DMS53 treated with DMSO at 0.1 percent for 48 hours (cell line): ENCODE measurements around the gene LBP.
"Not testable (repeated sequence)": the region's sequence is repeated elsewhere in the genome, so short reads cannot be mapped to it uniquely, and the experiment has no call there.

Experiments used
- DNase-seq: peaks from one replicate; lab custom pipeline; 2025; ENCODE audit not compliant: unreplicated experiment; lab: John Stamatoyannopoulos, UW

Gene LBP

GRCh38 chr20:38393259-38393658 lies 47.0 kb downstream of the LBP start:
- no peak for DNase-seq

DNA sequence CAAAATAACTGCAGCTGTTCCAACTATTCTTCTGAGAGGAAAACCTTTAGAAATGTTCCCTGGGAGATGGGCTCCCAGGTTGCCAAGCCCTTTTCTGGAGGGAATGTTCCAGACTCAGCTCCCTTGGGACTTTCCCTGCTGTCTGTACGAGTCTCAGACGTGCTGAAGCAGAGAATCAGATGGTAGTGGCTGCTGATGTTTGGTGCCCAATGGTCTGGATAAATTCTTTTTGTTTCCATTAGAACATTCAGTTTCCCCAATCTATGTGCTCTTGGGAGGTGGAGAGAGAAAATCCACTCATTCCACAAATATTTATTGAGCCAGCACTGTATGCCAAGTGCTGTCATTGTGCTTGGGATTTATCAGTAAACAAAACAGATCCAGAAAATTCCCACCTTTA lies 48.9 kb downstream of the LBP start:
- DNase-seq: no peak

DNA sequence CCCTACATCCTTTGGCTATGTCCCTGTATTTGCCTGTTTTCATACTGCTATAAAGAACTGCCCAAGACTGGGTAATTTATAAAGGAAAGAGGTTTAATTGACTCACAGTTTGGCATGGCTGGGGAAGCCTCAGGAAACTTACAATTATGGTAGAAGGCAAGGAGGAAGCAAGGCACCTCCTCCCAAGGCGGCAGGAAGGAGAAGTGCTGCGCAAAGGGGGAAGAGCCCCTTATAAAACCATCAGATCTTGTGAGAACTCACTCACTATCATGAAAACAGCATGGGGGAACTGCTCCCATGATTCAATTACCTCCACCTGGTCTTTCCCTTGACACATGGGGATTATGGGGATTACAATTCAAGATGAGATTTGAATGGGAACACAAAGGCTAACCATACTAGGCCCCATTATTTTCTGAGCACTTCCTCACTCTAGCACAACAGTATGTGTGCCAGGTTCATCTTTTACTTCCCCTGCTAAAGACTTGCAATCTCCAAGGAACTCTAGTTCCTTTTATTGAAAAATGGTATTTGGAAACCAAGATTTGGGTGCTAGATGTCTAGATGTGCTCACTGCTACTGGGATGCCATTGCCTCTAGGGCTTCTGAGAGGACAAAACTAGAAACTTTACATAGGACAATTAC lies 49.6 kb downstream of the LBP start:
- not testable (repeated sequence) for DNase-seq

- DNase-seq: no peak
Observed at GRCh38 chr20:38402089-38402488, 55.8 kb downstream of the LBP start.

DNA sequence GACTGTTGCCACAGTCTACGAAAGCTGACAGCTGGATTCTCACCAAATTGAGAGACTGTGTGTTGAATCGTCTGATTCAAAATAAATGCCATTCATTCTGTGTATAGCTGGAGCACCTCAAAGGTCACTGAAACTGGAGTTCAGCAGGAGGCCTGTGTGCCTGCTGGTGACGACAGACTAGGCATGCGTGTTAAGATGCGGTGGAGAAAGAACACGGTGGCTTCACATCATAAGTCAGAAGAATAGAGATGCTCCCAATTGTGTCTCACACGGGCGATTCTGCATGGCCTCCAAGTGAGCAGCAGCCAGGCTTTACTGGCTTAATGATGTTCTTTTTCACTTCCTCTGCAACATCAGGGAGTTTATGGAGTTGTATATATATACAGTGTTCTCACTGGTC lies 56.5 kb downstream of the LBP start:
- DNase-seq: no peak

- no peak for DNase-seq
Observed at GRCh38 chr20:38404016-38404415, 57.7 kb downstream of the LBP start.

GRCh38 chr20:38405132-38405531 lies 58.9 kb downstream of the LBP start:
- no peak for DNase-seq

DNA sequence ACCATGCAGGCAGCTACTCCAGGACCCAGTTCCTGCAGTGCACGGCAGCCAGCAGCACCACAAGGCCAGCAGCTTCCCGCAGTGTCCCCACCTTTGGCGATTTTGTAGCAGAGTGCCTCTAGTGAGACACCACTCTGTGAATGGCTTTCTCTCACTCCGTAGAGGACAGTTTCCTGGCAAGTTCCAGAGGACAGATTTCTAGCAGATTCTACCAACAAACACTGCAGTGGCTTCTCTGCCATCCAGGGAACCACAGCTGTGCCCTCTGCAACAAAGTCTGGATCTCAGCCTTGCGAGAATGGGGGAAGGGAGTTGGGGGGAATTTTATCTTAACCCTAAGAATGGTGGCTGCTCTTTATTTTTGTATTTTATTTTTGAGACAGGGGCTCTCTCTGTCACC lies 60.2 kb downstream of the LBP start:
- no peak for DNase-seq

DNA sequence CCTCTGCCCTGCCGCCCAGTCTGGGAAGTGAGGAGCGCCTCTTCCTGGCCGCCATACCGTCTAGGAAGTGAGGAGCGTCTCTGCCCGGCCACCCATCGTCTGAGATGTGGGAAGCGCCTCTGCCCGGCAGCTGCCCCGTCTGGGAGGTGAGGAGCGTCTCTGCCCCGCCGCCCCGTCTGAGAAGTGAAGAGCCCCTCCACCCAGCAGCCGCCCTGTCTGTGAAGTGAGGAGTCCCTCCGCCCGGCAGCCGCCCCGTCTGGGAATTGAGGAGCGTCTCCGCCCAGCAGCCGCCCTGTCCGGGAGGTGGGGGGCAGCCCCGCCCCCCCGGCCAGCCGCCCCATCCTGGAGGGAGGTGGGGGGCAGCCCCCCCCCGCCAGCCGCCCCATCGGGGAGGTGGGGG lies 61.0 kb downstream of the LBP start:
- no peak for DNase-seq

- DNase-seq: not testable (repeated sequence)
Observed at GRCh38 chr20:38407822-38408221, 61.5 kb downstream of the LBP start.

- DNase-seq: no peak
Observed at GRCh38 chr20:38412877-38413577, 66.7 kb downstream of the LBP start.

DNA sequence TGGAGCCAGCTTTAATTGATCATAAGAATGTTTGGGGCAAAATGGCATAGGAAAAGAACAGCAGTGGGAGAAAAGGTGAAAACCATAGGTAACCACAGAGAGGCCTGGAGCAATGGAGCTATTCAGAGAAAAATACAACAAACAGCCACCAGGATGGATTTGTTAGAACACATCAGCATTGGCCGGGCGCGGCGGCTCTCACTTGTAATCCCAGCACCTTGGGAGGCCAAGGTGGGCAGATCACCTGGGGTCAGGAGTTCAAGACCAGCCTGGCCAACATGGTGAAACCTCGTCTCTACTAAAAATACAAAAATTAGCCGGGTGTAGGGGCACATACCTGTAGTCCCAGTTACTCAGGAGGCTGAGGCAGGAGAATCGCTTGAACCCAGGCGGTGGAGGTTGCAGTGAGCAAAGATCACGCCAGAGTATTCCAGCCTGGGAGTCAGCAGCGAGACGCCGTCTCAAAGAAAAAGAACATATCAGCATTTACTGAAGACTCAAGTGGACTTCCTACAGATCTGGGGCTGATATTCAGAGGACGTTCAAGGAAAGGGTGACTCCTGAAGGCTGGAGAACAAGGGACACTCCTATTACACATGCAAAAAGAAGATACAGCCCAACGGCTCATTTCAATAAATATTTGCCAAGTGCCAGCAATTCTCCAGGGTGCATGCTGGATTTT lies 68.6 kb downstream of the LBP start:
- DNase-seq: no peak

DNA sequence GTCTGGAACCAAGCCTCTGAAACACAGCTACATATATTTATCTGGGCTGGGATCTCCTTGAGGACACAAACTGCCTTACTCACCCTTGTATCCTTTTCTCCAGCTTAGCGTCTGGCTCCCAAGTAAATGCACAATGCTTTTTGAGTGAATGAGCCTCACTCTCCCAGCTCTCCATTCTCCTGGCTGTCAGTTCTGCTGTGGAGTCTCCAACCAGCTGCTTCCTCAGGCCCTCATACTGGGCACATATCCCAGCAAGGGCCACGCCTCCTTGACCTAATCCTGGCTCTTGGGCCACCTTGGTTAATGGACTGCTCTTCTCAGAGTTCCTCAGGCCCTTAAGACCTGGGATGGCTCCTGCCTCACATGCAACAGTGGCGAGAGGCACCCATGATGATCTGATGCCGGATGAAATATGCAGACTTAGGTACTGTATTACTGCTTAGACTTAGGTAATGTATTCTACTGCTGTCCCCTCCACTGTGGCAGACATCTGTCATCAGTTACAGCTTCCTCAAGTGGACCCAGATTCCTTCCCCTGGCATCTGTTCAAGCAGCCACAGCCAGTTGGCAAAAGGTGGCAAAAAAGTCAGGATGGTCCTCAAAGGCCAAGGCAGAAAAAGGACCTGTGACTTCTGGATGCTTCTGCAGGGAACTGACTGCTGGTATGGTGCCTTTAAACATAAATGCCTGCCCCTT lies 72.4 kb downstream of the LBP start:
- DNase-seq: no peak

DNA sequence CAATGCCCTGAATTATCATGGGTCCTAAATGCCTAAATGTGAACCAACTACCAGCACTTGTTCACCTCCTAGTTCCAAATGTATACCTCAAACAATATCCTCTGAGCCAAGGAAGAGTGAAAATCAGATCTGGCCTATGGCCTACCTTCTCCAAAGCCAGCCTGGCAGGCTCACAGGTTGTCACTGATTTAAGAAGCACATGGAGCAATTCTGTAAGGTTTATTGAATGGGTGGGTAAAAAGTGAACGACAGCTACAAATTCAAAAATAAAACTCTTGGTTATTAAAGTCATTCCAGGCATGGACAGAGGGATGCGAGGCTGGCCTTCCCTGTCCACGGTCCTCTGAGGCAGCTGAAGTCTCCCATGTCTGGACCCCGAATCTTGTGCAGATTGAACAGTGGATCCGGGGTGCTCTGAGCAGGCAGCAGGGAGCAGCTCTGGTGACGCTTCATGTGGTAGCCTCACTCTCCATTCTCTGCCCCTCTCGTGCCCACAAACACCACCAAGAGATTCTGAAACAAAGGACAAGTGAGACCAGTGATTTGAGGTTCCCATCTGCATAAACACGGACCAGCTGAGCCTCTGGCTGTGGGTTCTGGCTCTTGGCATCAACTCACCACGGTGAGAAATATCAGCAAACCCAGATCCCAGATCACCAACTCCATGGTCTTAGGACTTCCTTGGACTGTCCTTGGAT lies 74.3 kb downstream of the LBP start:
- no peak for DNase-seq

GRCh38 chr20:38421915-38422314 lies 75.6 kb downstream of the LBP start:
- no peak for DNase-seq

DNA sequence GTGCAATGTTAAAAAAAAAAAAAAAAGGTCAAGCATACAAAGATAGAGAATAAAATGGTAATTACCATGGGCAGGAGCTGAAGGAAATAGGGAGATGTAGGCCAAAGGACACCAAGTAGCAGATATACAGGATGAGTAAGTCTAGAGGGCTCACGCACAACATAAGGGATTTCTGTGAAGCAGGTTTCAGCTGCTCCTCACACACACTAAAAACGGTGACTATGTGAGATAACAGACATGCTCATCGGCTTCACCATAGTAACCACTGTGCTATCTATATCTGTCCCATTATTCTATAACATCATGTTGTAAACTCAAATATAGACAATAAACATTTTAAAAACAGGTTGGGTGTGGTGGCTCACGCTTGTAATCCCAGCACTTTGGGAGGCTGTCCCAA lies 77.3 kb downstream of the LBP start:
- no peak for DNase-seq

DNA sequence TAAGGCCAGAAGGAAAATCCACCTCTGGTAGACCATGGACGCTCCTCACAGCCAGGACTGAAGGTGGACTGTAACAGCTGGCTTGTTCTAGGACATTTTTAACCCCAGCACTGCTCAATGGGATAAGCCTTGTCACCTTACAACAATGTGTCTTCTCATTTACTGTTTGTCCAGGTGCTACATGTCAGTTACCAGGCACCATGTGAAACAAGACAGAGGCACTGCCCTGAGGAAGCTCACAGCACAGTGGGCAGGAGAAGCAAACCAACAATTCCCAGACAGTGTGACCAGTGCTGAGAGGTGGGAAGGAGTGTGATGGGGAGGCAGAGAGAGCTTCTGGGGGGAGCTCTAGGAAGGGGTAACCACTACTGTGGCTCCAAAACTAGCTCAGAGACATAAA lies 78.1 kb downstream of the LBP start:
- DNase-seq: no peak

DNA sequence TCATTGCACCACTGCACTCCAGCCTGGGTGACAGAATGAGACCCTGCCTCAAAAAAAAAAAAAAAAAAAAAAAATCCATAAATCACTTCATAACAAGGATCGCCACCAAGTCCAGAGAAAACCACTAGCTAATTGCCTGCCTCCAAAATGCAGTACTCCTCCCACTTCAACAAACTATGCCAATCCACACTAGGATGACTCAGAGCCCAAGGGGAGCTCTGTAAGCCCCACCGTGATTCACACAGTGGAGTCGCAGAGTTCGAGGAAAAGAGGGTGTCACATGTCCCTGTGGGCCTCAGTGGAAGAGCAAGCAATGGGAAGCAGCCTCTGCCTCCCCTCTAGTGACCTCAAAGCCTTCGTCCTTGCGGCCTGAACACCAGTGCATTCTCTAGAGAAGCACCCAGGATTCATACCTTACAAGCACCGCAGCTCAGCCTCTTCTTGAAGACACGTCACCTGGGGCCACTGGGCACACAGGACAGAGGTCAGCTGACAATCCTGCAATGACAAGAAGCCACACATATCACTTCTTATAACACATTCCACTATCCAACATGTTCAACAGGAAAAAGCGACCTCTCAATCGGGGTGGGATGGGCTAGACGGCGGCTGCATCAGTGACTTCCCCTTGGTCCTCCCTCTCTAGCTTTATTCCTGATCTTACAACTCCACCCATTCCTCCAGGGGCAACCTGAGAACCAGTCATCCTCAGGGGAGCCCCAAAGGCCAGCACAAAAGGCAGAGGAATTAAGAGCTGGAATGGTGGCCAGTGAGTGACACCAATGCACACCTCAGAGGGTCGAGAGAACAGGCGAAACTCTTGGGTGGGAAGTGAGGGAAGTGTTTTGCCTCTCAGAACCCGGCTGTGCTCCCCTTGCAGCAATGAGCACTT lies 80.0 kb downstream of the LBP start:
- DNase-seq: no peak
